Neural cell (in vitro differentiated cells): ENCODE results near the gene CKMT2. TPM values are rescaled to one million over a fixed set of nuclear protein-coding genes. Genes with fewer than 3 reads are reported as not detected.
"Not testable (repeated sequence)": the region's sequence is repeated elsewhere in the genome, so short reads cannot be mapped to it uniquely, and the experiment has no call there.

ENCODE experiments used
- H2AFZ ChIP-seq: fragments of 200-600, 300-800 bp; sonication (generic), shearing (Covaris generic); 2 replicates; pipeline ENCODE4 v1.6.0; 2014; ENCODE audit warnings: low read depth, mild to moderate bottlenecking, antibody characterized with exemption, low read length, moderate library complexity
- H3F3A ChIP-seq: fragments of 200-600 bp; shearing (Covaris generic); 2 replicates; pipeline ENCODE4 v1.6.1; 2016; ENCODE audit warnings: mild to moderate bottlenecking, moderate library complexity, mixed read lengths, antibody characterized with exemption, low read length; ENCODE audit not compliant: insufficient read depth, poor library complexity, severe bottlenecking
- H3K27ac ChIP-seq: fragments of 200-600, 300-800 bp; sonication (generic), shearing (Covaris generic); 2 replicates; pipeline ENCODE4 v1.5.1; 2014; ENCODE audit warnings: mild to moderate bottlenecking, low read length, moderate library complexity
- H3K27me3 ChIP-seq: fragments of 300-800, 200-600 bp; sonication (generic), shearing (Covaris generic); 2 replicates; pipeline ENCODE4 v1.6.0; 2014; ENCODE audit warnings: mild to moderate bottlenecking, low read depth, low read length, moderate library complexity; ENCODE audit not compliant: insufficient read depth
- H3K36me3 ChIP-seq: fragments of 300-800, 200-600 bp; sonication (generic), shearing (Covaris generic); 2 replicates; pipeline ENCODE4 v1.5.1; 2014; ENCODE audit warnings: mild to moderate bottlenecking, antibody characterized with exemption, low read length, moderate library complexity; ENCODE audit not compliant: insufficient read depth
- H3K4me2 ChIP-seq: fragments of 300-800, 200-600 bp; sonication (generic), shearing (Covaris generic); 2 replicates; pipeline ENCODE4 v1.6.0; 2014; ENCODE audit warnings: mild to moderate bottlenecking, low read length
- H3K4me3 ChIP-seq: fragments of 300-800, 200-600 bp; sonication (generic), shearing (Covaris generic); 2 replicates; pipeline ENCODE4 v1.5.1; 2014; ENCODE audit warnings: mild to moderate bottlenecking, low read length, moderate library complexity
- H3K79me2 ChIP-seq: fragments of 200-600 bp; shearing (Covaris generic); replicated peaks from 2 replicates; pipeline ENCODE4 v1.6.0; 2014; ENCODE audit warnings: mild to moderate bottlenecking, low read length, moderate library complexity; ENCODE audit not compliant: insufficient read depth
- H3K9ac ChIP-seq: fragments of 300-800, 200-600 bp; sonication (generic), shearing (Covaris generic); 2 replicates; pipeline ENCODE4 v1.6.1; 2016; ENCODE audit warnings: mild to moderate bottlenecking, low read length, mixed read lengths
- H3K9me2 ChIP-seq: fragments of 200-600 bp; shearing (Covaris generic); 2 replicates; pipeline ENCODE4 v1.6.1; 2016; ENCODE audit warnings: mild to moderate bottlenecking, low read length, mixed read lengths; ENCODE audit not compliant: insufficient read depth
- H3K9me3 ChIP-seq: fragments of 200-600, 300-800 bp; sonication (generic), shearing (Covaris generic); 2 replicates; pipeline ENCODE4 v1.6.1; 2016; ENCODE audit warnings: mild to moderate bottlenecking, mixed run types, low read length, moderate library complexity, mixed read lengths
- H4K20me1 ChIP-seq: fragments of 200-600 bp; shearing (Covaris generic); 2 replicates; pipeline ENCODE4 v1.6.1; 2016; ENCODE audit warnings: mild to moderate bottlenecking, mixed run types; ENCODE audit not compliant: insufficient read depth
- EP300 ChIP-seq: fragments of 450-650 bp; conservative IDR thresholded peaks from 2 replicates; pipeline ENCODE4 v1.6.1; 2014; ENCODE audit warnings: antibody characterized with exemption, mild to moderate bottlenecking, moderate library complexity; ENCODE audit not compliant: poor library complexity, severe bottlenecking
- EZH2 ChIP-seq: fragments of 200-600, 300-800 bp; shearing (Covaris generic), sonication (generic); IDR thresholded peaks from 2 replicates; pipeline ENCODE4 v1.6.1; 2014; ENCODE audit warnings: antibody characterized with exemption, low read length, borderline replicate concordance, mild to moderate bottlenecking; ENCODE audit not compliant: insufficient read depth, poor library complexity, severe bottlenecking
- MXI1 ChIP-seq: fragments of 450-650 bp; conservative IDR thresholded peaks from 2 replicates; pipeline ENCODE4 v1.6.1; 2014; ENCODE audit warnings: antibody characterized with exemption, mild to moderate bottlenecking; ENCODE audit not compliant: poor library complexity, severe bottlenecking
- POLR2AphosphoS5 ChIP-seq: IDR thresholded peaks from 2 replicates; pipeline ENCODE4 v1.6.1; 2012
- RAD21 ChIP-seq: fragments of 450-650 bp; conservative IDR thresholded peaks from 2 replicates; pipeline ENCODE4 v1.6.1; 2014; ENCODE audit warnings: antibody characterized with exemption, mild to moderate bottlenecking, moderate library complexity
- REST ChIP-seq: IDR thresholded peaks from 2 replicates; pipeline ENCODE4 v1.6.1; 2012; ENCODE audit warnings: borderline replicate concordance
- SMC3 ChIP-seq: fragments of 450-650 bp; conservative IDR thresholded peaks from 2 replicates; pipeline ENCODE4 v1.6.1; 2014; ENCODE audit warnings: antibody characterized with exemption, mild to moderate bottlenecking, moderate library complexity; ENCODE audit not compliant: poor library complexity
- TAF1 ChIP-seq: IDR thresholded peaks from 2 replicates; pipeline ENCODE4 v1.6.1; 2012; ENCODE audit warnings: low read depth
- polyA plus RNA-seq: library from polyadenylated mRNA; depleted of rRNA; stranded (reverse); fragments of >200 nt; gene quantifications from 2 replicates; pipeline ENCODE4 v1.2.3, GENCODE V29; 2014
- TF ChIP-seq, protein P1 (sequence below): fragments of 450-650 bp; IDR thresholded peaks from 2 replicates; pipeline ENCODE4 v1.5.1; 2014; ENCODE audit warnings: antibody characterized with exemption, mild to moderate bottlenecking, moderate library complexity; ENCODE audit not compliant: poor library complexity, severe bottlenecking

Gene CKMT2
- polyA plus RNA-seq, 1 donor from 2014 or later, result not detected

DNA sequence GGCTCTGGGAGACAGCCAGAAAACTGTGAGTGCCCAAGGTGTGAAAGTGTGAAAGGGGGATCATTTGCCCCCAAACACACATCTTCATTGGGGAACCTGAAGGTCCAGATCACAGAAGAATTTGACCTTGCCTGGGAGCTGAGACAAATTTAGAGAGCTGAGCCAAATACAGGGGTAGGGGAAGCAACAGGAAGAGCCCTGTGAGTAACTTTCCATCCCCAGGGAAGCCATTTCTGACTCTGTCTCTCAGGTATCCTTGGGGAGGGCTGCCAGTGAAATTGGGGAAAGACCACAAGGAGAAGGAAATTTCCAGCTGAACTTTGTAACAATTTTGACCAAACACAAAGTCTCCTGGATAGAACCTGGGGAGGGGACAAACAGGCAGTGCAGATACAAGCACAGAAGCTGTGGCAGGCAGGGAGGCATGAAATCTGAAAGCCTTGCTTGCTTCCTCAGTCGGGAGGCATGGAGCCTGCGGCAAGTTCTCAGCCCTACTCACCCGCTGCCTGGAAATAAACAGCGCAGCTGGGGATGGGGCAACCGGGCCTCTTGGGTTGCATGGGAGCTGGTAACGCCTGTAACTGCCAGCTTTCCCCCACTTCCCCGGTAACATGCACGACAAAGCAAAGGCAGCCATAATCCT, 36.8 kb downstream of the CKMT2 start:
- Histone ChIP-seq H3K9me2 (no peaks in the 10 kb centered on the region), H3K9me3 (peaks cover 6% of the 10 kb centered on the region), H3K4me3 (no peak overlapping the region), H3K27me3 (no peaks in the 10 kb centered on the region), H2AFZ (no peak overlapping the region), H3K79me2 (no peaks in the 10 kb centered on the region), H3K4me2 (no peak overlapping the region), H3K9ac (no peak overlapping the region), H4K20me1 (no peaks in the 10 kb centered on the region), H3F3A (no peaks in the 10 kb centered on the region), H3K27ac (no peak overlapping the region), H3K36me3 (no peaks in the 10 kb centered on the region)
- no peak for TF ChIP-seq POLR2AphosphoS5
- no peak for TF ChIP-seq EZH2
- TF ChIP-seq MXI1, result no peak
- TF ChIP-seq, protein P1, sequence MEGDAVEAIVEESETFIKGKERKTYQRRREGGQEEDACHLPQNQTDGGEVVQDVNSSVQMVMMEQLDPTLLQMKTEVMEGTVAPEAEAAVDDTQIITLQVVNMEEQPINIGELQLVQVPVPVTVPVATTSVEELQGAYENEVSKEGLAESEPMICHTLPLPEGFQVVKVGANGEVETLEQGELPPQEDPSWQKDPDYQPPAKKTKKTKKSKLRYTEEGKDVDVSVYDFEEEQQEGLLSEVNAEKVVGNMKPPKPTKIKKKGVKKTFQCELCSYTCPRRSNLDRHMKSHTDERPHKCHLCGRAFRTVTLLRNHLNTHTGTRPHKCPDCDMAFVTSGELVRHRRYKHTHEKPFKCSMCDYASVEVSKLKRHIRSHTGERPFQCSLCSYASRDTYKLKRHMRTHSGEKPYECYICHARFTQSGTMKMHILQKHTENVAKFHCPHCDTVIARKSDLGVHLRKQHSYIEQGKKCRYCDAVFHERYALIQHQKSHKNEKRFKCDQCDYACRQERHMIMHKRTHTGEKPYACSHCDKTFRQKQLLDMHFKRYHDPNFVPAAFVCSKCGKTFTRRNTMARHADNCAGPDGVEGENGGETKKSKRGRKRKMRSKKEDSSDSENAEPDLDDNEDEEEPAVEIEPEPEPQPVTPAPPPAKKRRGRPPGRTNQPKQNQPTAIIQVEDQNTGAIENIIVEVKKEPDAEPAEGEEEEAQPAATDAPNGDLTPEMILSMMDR, result no peak
- no peak for TF ChIP-seq EP300
- TF ChIP-seq SMC3, result no peak
- TF ChIP-seq TAF1, result no peak
- TF ChIP-seq RAD21, result no peak
- TF ChIP-seq REST, result no peak

DNA sequence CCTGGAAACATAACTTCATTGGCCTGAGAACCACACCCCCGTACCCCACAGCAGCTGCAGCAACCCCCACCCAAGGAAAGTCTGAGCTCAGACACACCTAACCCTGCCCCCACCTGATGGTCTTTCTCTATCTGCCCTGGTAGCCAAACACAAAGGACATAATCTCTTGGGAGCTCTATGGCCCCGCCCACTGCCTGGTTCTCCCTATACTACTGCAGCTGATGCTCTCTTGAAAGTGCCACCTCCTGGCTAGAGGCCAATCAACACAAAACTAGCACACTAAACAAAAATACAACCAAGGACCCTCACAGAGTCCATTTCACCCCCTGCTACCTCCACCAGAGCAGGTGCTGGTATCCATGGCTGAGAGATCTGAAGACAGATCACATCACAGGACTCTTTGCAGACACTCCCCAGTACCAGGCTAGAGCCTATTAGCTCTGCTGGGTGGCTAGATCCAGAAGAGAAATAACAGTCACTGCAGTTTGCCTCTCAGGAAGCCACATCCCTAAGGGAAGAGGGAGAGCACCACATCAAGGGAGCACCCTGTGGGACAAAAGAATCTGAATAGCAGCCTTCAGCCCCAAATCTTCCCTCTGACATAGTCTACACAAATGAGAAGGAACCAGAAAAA, 37.4 kb downstream of the CKMT2 start:
- H3K9me3 ChIP-seq, H3K27ac ChIP-seq, H3F3A ChIP-seq, H3K36me3 ChIP-seq, H3K4me3 ChIP-seq, H2AFZ ChIP-seq, H4K20me1 ChIP-seq, H3K9me2 ChIP-seq, H3K27me3 ChIP-seq, H3K9ac ChIP-seq, H3K4me2 ChIP-seq, H3K79me2 ChIP-seq: not testable (repeated sequence)
